HEK293 (cell line): ENCODE measurements around the gene LMOD1.

Source experiments
- HOXA7 ChIP-seq: sonication (generic); formaldehyde crosslinking; IDR thresholded peaks from 2 replicates; pipeline ENCODE4 v1.8.1; 2022; ENCODE audit warnings: missing genetic modification reagents, borderline replicate concordance
- ZBTB11 ChIP-seq: fragments of 450-650 bp; formaldehyde crosslinking; conservative IDR thresholded peaks from 2 replicates; pipeline ENCODE4 v1.5.1; 2016; ENCODE audit warnings: low read depth, missing biosample characterization, missing genetic modification characterization
- ZBTB20 ChIP-seq: fragments of 450-650 bp; formaldehyde crosslinking; IDR thresholded peaks from 2 replicates; pipeline ENCODE4 v1.5.1; 2016; ENCODE audit warnings: missing biosample characterization, missing genetic modification characterization
- ZFP37 ChIP-seq: fragments of 450-650 bp; formaldehyde crosslinking; IDR thresholded peaks from 2 replicates; pipeline ENCODE4 v1.5.1; 2016; ENCODE audit warnings: missing biosample characterization, missing genetic modification characterization
- ZNF10 ChIP-seq: fragments of 450-650 bp; formaldehyde crosslinking; IDR thresholded peaks from 2 replicates; pipeline ENCODE4 v1.5.1; 2017; ENCODE audit warnings: missing biosample characterization, missing genetic modification characterization
- ZNF121 ChIP-seq: fragments of 450-650 bp; formaldehyde crosslinking; IDR thresholded peaks from 2 replicates; pipeline ENCODE4 v1.5.1; 2016; ENCODE audit warnings: missing biosample characterization, missing genetic modification characterization
- ZNF416 ChIP-seq: fragments of 450-650 bp; formaldehyde crosslinking; IDR thresholded peaks from 2 replicates; pipeline ENCODE4 v1.5.1; 2016; ENCODE audit warnings: missing biosample characterization, missing genetic modification characterization
- ZNF426 ChIP-seq: fragments of 450-650 bp; formaldehyde crosslinking; IDR thresholded peaks from 2 replicates; pipeline ENCODE4 v1.5.1; 2017; ENCODE audit warnings: missing biosample characterization, missing genetic modification characterization, mild to moderate bottlenecking, inconsistent platforms, moderate library complexity
- ZNF558 ChIP-seq: fragments of 450-650 bp; formaldehyde crosslinking; IDR thresholded peaks from 2 replicates; pipeline ENCODE4 v1.5.1; 2016; ENCODE audit warnings: missing biosample characterization, missing genetic modification characterization
- ZNF561 ChIP-seq: fragments of 450-650 bp; IDR thresholded peaks from 2 replicates; pipeline ENCODE4 v1.5.1; 2018; ENCODE audit warnings: missing biosample characterization, missing genetic modification characterization, borderline replicate concordance
- TF ChIP-seq, protein P1 (sequence below): fragments of 450-650 bp; formaldehyde crosslinking; IDR thresholded peaks from 2 replicates; pipeline ENCODE4 v1.5.1; 2016; ENCODE audit warnings: missing biosample characterization, missing genetic modification characterization

DNA sequence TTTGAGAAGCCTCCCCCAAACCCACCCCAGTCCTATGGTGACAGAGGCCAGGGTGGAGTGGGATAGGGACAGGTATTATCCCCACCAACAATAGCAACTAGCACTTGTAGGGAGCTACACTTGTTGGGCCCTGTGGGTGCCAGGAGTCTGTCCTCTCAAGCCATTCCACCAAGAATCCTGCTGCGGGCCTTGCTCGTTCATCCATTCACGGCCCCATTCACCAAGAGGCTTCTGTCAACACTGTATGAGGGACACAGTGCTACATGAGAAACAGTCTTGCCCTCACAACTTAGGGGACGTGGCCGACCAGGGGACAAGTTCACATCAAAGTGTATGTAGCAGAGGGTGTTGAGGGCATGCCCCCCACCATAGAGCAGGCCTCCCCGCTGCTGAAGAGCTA lies 38.7 kb downstream of the LMOD1 start:
- TF ChIP-seq, protein P1, sequence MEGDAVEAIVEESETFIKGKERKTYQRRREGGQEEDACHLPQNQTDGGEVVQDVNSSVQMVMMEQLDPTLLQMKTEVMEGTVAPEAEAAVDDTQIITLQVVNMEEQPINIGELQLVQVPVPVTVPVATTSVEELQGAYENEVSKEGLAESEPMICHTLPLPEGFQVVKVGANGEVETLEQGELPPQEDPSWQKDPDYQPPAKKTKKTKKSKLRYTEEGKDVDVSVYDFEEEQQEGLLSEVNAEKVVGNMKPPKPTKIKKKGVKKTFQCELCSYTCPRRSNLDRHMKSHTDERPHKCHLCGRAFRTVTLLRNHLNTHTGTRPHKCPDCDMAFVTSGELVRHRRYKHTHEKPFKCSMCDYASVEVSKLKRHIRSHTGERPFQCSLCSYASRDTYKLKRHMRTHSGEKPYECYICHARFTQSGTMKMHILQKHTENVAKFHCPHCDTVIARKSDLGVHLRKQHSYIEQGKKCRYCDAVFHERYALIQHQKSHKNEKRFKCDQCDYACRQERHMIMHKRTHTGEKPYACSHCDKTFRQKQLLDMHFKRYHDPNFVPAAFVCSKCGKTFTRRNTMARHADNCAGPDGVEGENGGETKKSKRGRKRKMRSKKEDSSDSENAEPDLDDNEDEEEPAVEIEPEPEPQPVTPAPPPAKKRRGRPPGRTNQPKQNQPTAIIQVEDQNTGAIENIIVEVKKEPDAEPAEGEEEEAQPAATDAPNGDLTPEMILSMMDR = no peak
- TF ChIP-seq ZNF416 (tag by site-specific recombination) = no peak
- TF ChIP-seq ZNF121 (tag by site-specific recombination) = no peak
- no peak for TF ChIP-seq ZNF561
- no peak for TF ChIP-seq ZNF10 (tag by site-specific recombination)
- no peak for TF ChIP-seq ZBTB11 (tag by site-specific recombination)
- TF ChIP-seq ZNF426 (tag by site-specific recombination) = no peak
- no peak for TF ChIP-seq HOXA7 (CRISPR knock-in tag)
- no peak for TF ChIP-seq ZFP37
- no peak for TF ChIP-seq ZBTB20 (tag by site-specific recombination)
- TF ChIP-seq ZNF558 (tag by site-specific recombination) = no peak
